ENCODE results near the gene SAMD11.

DNA sequence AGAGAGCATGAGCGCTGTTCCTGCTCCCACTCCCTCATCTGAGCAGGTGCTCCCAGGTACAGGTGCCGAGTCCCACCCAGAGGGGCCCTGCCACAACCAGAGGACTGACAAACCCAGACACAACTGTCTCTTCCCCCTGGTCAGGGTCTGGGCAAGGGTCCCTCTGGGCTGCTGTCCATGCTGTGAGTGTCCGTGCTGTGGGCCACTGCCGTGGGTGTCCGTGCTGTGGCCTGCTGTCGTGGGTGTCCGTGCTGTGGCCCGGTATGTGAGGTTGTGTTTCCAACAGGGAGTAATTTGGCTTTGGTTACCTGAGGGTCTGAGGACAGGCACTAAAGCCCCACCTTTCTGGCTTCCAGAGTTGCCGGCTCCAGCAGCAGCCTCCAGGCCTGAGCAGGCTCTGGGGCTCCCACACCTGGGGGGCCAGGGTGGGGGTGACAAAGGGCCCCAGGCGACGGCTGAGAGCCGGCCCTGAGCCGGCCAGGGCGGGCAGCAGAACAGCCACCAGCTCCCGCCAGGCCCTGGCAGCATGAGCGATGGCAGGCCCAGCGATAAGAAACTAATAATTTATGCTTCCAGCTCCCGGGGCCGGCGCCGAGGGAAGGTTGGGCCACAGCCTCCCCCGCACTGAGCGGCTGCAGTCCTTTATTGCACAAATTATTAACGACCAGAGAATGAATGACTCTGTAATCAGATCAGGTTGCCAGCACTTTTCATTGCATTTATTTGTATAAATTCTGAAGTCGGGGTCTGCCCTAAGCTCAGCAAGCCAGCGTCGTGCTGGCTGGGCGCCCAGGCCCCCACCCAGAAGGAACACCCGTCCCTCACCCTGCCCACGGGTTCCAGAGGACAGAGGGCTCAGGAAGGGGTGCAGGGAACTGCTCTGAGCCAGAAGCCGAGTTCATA lies 7.3 kb upstream of the SAMD11 start:
- TF ChIP-seq POLR2A (IDR thresholded peaks at IDR 0.05), result no peak
- TF ChIP-seq, protein P1, sequence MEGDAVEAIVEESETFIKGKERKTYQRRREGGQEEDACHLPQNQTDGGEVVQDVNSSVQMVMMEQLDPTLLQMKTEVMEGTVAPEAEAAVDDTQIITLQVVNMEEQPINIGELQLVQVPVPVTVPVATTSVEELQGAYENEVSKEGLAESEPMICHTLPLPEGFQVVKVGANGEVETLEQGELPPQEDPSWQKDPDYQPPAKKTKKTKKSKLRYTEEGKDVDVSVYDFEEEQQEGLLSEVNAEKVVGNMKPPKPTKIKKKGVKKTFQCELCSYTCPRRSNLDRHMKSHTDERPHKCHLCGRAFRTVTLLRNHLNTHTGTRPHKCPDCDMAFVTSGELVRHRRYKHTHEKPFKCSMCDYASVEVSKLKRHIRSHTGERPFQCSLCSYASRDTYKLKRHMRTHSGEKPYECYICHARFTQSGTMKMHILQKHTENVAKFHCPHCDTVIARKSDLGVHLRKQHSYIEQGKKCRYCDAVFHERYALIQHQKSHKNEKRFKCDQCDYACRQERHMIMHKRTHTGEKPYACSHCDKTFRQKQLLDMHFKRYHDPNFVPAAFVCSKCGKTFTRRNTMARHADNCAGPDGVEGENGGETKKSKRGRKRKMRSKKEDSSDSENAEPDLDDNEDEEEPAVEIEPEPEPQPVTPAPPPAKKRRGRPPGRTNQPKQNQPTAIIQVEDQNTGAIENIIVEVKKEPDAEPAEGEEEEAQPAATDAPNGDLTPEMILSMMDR (IDR thresholded peaks at IDR 0.05), result no peak
- TF ChIP-seq POLR2AphosphoS5 (IDR thresholded peaks at IDR 0.05), result peak; percentile 19

All from prostate gland (tissue), 2 donors.